ENCODE measurements around the gene MMP15. TPM values are rescaled to one million over a fixed set of nuclear protein-coding genes. Genes with fewer than 3 reads are reported as not detected.

MMP15 gene
- total RNA-seq, 2 experiments from 2014 or later, result 0.25 to 0.31 TPM

DNA sequence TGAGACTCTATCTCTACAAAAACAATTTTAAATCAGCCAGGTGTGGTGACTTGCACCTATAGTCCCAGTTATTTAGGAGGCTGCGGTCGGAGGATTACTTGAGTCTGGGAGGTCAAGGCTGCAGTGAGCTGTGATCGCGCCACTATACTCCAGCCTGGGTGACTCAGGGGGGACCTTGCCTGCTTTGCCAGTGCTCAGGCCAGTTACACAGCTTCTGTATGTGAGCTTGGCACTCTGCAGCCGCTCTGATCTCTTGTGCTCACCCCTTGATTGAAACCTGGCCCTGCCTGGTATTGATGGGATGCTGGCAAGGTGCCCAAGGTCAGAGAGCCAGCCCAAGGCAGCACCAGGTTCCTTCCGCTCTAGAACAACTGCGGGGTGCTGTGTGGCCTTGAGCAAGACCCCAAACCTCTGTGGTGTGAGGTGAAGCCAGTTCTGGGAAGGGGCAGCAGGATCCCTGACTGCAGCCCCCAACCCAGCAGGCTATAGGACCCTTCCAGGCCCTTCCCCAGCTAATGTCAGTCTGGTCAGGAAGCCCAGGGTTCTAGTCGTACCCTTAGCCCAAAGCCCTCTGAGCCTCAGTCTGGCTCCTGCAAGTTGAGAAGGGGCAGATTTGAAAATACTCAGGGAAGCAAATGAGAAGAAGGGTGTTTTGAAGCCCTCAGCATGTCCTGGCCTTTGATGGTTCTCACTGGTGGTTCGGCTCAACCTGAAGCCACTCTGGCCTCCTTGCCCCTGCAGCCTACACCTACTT lies 18.9 kb downstream of the MMP15 start:
- ATAC-seq (ENCODE audit: poor library complexity), result no peak
- TF ChIP-seq, protein P1, sequence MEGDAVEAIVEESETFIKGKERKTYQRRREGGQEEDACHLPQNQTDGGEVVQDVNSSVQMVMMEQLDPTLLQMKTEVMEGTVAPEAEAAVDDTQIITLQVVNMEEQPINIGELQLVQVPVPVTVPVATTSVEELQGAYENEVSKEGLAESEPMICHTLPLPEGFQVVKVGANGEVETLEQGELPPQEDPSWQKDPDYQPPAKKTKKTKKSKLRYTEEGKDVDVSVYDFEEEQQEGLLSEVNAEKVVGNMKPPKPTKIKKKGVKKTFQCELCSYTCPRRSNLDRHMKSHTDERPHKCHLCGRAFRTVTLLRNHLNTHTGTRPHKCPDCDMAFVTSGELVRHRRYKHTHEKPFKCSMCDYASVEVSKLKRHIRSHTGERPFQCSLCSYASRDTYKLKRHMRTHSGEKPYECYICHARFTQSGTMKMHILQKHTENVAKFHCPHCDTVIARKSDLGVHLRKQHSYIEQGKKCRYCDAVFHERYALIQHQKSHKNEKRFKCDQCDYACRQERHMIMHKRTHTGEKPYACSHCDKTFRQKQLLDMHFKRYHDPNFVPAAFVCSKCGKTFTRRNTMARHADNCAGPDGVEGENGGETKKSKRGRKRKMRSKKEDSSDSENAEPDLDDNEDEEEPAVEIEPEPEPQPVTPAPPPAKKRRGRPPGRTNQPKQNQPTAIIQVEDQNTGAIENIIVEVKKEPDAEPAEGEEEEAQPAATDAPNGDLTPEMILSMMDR (IDR thresholded peaks at IDR 0.05), result no peak
- no peaks in the 10 kb centered on the region for H3K4me1 Mint-ChIP-seq (ENCODE audit: low read depth)
- ChIA-PET CTCF (no interaction called here), POLR2A (no interaction called here)
- no peaks in the 10 kb centered on the region for H3K27me3 Mint-ChIP-seq
- no peaks in the 10 kb centered on the region for H3K36me3 ChIP-seq (ENCODE audit: insufficient read depth, low read length)
- H3K4me3 Mint-ChIP-seq, result no peak overlapping the region
- intact Hi-C loops (cut with DNase I, micrococcal nuclease), result no loop called here
- no peaks in the 10 kb centered on the region for H3K9me3 ChIP-seq (ENCODE audit: control insufficient read depth in 1 of 2, insufficient read depth in 1 of 2, low read length in 2 of 2)
- no peaks in the 10 kb centered on the region for H3K27me3 ChIP-seq (ENCODE audit: control insufficient read depth in 1 of 2, insufficient read depth in 2 of 2, low read length in 2 of 2)
- H3K4me3 ChIP-seq (ENCODE audit: low read length), result no peak overlapping the region
- no peaks in the 10 kb centered on the region for H3K9me3 Mint-ChIP-seq
- no peak overlapping the region for H3K27ac Mint-ChIP-seq
- no peaks in the 10 kb centered on the region for H3K4me1 ChIP-seq (ENCODE audit: insufficient read depth, low read length)
- no peaks in the 10 kb centered on the region for H3K36me3 Mint-ChIP-seq (ENCODE audit: low read depth)
- H3K27ac ChIP-seq (ENCODE audit: low read depth in 1 of 2, low read length in 2 of 2), result no peak overlapping the region
- no peak for DNase-seq

GRCh38 chr16:58045096-58045495 lies 19.5 kb downstream of the MMP15 start:
- Histone ChIP-seq H3K27me3 (ENCODE audit: control insufficient read depth in 1 of 2, insufficient read depth in 2 of 2, low read length in 2 of 2) (no peaks in the 10 kb centered on the region), H3K4me1 (ENCODE audit: insufficient read depth, low read length) (no peaks in the 10 kb centered on the region), H3K27ac (ENCODE audit: low read depth in 1 of 2, low read length in 2 of 2) (no peak overlapping the region), H3K36me3 (ENCODE audit: insufficient read depth, low read length) (no peaks in the 10 kb centered on the region), H3K4me3 (ENCODE audit: low read length) (no peak overlapping the region), H3K9me3 (ENCODE audit: control insufficient read depth in 1 of 2, insufficient read depth in 1 of 2, low read length in 2 of 2) (no peaks in the 10 kb centered on the region)
- ChIA-PET CTCF (no interaction called here), POLR2A (no interaction called here)
- Mint-ChIP-seq H3K9me3 (no peaks in the 10 kb centered on the region), H3K27ac (no peak overlapping the region), H3K27me3 (no peaks in the 10 kb centered on the region), H3K4me3 (no peak overlapping the region), H3K4me1 (ENCODE audit: low read depth) (no peaks in the 10 kb centered on the region), H3K36me3 (ENCODE audit: low read depth) (no peaks in the 10 kb centered on the region)
- intact Hi-C loops (cut with DNase I, micrococcal nuclease), result no loop called here
- TF ChIP-seq, protein P1 (IDR thresholded peaks at IDR 0.05), result no peak
- no peak for ATAC-seq (ENCODE audit: poor library complexity)
- DNase-seq, result no peak

- H3K4me3 ChIP-seq (ENCODE audit: low read length), result no peak overlapping the region
- Mint-ChIP-seq H3K27ac (no peak overlapping the region), H3K9me3 (no peaks in the 10 kb centered on the region), H3K36me3 (ENCODE audit: low read depth) (no peaks in the 10 kb centered on the region), H3K4me1 (ENCODE audit: low read depth) (no peaks in the 10 kb centered on the region), H3K27me3 (no peaks in the 10 kb centered on the region), H3K4me3 (no peak overlapping the region)
- intact Hi-C loops (cut with DNase I, micrococcal nuclease), result no loop called here
- H3K27ac ChIP-seq (ENCODE audit: low read depth in 1 of 2, low read length in 2 of 2), result no peak overlapping the region
- POLR2A ChIA-PET, result no interaction called here
- ATAC-seq (ENCODE audit: poor library complexity) (no peak), DNase-seq (no peak)
- no peaks in the 10 kb centered on the region for H3K4me1 ChIP-seq (ENCODE audit: insufficient read depth, low read length)
- TF ChIP-seq, protein P1 (IDR thresholded peaks at IDR 0.05), result no peak
- no peaks in the 10 kb centered on the region for H3K36me3 ChIP-seq (ENCODE audit: insufficient read depth, low read length)
- H3K27me3 ChIP-seq (ENCODE audit: control insufficient read depth in 1 of 2, insufficient read depth in 2 of 2, low read length in 2 of 2), result no peaks in the 10 kb centered on the region
- CTCF ChIA-PET, result no interaction called here
- H3K9me3 ChIP-seq (ENCODE audit: control insufficient read depth in 1 of 2, insufficient read depth in 1 of 2, low read length in 2 of 2), result no peaks in the 10 kb centered on the region
Measured at GRCh38 chr16:58046054-58046881, 20.7 kb downstream of the MMP15 start.
